ENCODE data around the gene CCDC91. TPM values are rescaled to one million over a fixed set of nuclear protein-coding genes. Genes with fewer than 3 reads are reported as not detected.

Gene CCDC91
- total and polyA plus RNA-seq, 2 experiments from 2014 or later, result 13.9 to 25.5 TPM

GRCh38 chr12:28446031-28446430 is 255.8 kb downstream of the CCDC91 start:
- H3K27me3 ChIP-seq, result no peaks in the 10 kb centered on the region
- DNase-seq (ENCODE audit: low read depth in 1 of 2, low spot score in 1 of 2), result no peak
- no peak overlapping the region for H3K27ac ChIP-seq
- no peak for TF ChIP-seq CTCF (IDR thresholded peaks at IDR 0.05; ENCODE audit: low read depth, low read length)
- no peaks in the 10 kb centered on the region for H3K4me1 ChIP-seq (ENCODE audit: low read depth)
- no peak overlapping the region for H3K4me3 ChIP-seq
- H3K9me3 ChIP-seq (ENCODE audit: low read depth), result no peaks in the 10 kb centered on the region
- H3K36me3 ChIP-seq, result no peaks in the 10 kb centered on the region

GRCh38 chr12:28453686-28454085 is 263.4 kb downstream of the CCDC91 start:
- no peak for TF ChIP-seq CTCF (IDR thresholded peaks at IDR 0.05; ENCODE audit: low read depth, low read length)
- H3K27me3 ChIP-seq, result no peaks in the 10 kb centered on the region
- no peak for DNase-seq (ENCODE audit: low read depth in 1 of 2, low spot score in 1 of 2)
- no peaks in the 10 kb centered on the region for H3K4me1 ChIP-seq (ENCODE audit: low read depth)
- no peaks in the 10 kb centered on the region for H3K9me3 ChIP-seq (ENCODE audit: low read depth)
- H3K36me3 ChIP-seq, result no peaks in the 10 kb centered on the region
- H3K27ac ChIP-seq, result no peak overlapping the region
- H3K4me3 ChIP-seq, result no peak overlapping the region

- Histone ChIP-seq H3K4me1 (ENCODE audit: low read depth) (no peaks in the 10 kb centered on the region), H3K4me3 (no peak overlapping the region), H3K9me3 (ENCODE audit: low read depth) (no peaks in the 10 kb centered on the region), H3K27ac (peak overlapping the region; percentile 8), H3K36me3 (no peaks in the 10 kb centered on the region), H3K27me3 (no peaks in the 10 kb centered on the region)
- TF ChIP-seq CTCF (IDR thresholded peaks at IDR 0.05; ENCODE audit: low read depth, low read length), result no peak
- DNase-seq (ENCODE audit: low read depth in 1 of 2, low spot score in 1 of 2), result no peak
Measured at GRCh38 chr12:28456934-28457710, 266.9 kb downstream of the CCDC91 start.

- no peak for DNase-seq (ENCODE audit: low read depth in 1 of 2, low spot score in 1 of 2)
- Histone ChIP-seq H3K9me3 (ENCODE audit: low read depth) (no peaks in the 10 kb centered on the region), H3K27me3 (no peaks in the 10 kb centered on the region), H3K4me3 (no peak overlapping the region), H3K4me1 (ENCODE audit: low read depth) (no peaks in the 10 kb centered on the region), H3K36me3 (no peaks in the 10 kb centered on the region), H3K27ac (no peak overlapping the region)
- TF ChIP-seq CTCF (IDR thresholded peaks at IDR 0.05; ENCODE audit: low read depth, low read length), result no peak
Measured at GRCh38 chr12:28457785-28458184, 267.5 kb downstream of the CCDC91 start.

GRCh38 chr12:28459481-28459880 is 269.2 kb downstream of the CCDC91 start:
- no peak for DNase-seq (ENCODE audit: low read depth in 1 of 2, low spot score in 1 of 2)
- Histone ChIP-seq H3K4me3 (no peak overlapping the region), H3K27me3 (no peaks in the 10 kb centered on the region), H3K27ac (no peak overlapping the region), H3K36me3 (no peaks in the 10 kb centered on the region), H3K9me3 (ENCODE audit: low read depth) (no peaks in the 10 kb centered on the region), H3K4me1 (ENCODE audit: low read depth) (no peaks in the 10 kb centered on the region)
- no peak for TF ChIP-seq CTCF (IDR thresholded peaks at IDR 0.05; ENCODE audit: low read depth, low read length)
